Epithelial cell of esophagus (primary cell): Measurements from ENCODE around the gene PTH1R.

ENCODE experiments used
- DNase-seq: peaks from one replicate; pipeline ENCODE4 v3.0.0; 2010; ENCODE audit warnings: low read depth
- H3K4me3 ChIP-seq: 2 replicates; pipeline ENCODE4 v1.5.1; 2011; ENCODE audit warnings: mild to moderate bottlenecking, low read length, control low read depth
- TF ChIP-seq, protein P1 (sequence below): IDR thresholded peaks from 2 replicates; pipeline ENCODE4 v1.5.1; 2011; ENCODE audit warnings: low read depth, mild to moderate bottlenecking, low read length, control low read depth, inconsistent platforms; ENCODE audit not compliant: insufficient read depth; ENCODE audit errors: missing control alignments

PTH1R gene

DNA sequence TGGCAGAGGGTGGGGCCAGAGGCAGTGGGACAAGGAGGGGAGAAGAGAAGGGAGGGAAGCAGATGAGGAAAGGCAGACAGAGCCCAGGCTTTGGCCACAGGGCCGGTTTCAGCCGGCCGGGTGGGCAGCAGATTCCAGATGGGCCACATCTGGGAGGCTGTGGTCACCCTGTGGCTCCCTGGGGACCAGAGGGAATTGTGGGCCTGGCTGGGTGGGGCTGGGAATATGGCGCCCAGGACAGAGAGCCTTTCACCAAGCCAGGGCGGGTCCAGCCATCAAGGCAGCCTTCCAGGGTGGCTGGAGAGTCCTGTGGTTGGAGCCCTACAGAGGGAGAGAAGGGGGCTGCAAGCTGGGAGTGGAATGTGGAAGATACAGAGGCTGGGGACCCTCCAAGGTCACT is 18.9 kb downstream of the PTH1R start:
- H3K4me3 ChIP-seq, result no peak overlapping the region
- DNase-seq, result no peak
- TF ChIP-seq, protein P1, sequence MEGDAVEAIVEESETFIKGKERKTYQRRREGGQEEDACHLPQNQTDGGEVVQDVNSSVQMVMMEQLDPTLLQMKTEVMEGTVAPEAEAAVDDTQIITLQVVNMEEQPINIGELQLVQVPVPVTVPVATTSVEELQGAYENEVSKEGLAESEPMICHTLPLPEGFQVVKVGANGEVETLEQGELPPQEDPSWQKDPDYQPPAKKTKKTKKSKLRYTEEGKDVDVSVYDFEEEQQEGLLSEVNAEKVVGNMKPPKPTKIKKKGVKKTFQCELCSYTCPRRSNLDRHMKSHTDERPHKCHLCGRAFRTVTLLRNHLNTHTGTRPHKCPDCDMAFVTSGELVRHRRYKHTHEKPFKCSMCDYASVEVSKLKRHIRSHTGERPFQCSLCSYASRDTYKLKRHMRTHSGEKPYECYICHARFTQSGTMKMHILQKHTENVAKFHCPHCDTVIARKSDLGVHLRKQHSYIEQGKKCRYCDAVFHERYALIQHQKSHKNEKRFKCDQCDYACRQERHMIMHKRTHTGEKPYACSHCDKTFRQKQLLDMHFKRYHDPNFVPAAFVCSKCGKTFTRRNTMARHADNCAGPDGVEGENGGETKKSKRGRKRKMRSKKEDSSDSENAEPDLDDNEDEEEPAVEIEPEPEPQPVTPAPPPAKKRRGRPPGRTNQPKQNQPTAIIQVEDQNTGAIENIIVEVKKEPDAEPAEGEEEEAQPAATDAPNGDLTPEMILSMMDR, result no peak

DNA sequence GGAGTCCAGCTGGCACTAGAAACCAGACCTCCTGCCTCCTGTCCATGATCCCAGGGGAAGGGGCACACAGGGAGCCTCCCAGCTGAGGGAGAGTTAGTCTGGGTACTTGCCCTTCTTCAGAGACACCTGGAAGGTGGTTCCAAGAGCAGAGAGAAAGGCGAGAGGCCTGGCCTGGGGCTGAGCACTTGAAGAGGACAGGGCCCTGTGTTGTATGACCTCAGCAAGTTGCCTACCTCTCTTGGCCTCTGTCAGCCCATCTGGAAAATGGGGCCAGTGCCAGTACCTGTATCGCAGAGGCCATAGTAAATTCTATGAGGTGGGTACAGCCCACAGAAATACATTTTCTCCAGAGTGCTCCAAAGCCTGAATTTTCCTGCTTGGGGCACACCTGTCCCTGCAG is 19.5 kb downstream of the PTH1R start:
- H3K4me3 ChIP-seq, result no peak overlapping the region
- TF ChIP-seq, protein P1, result no peak
- no peak for DNase-seq

DNA sequence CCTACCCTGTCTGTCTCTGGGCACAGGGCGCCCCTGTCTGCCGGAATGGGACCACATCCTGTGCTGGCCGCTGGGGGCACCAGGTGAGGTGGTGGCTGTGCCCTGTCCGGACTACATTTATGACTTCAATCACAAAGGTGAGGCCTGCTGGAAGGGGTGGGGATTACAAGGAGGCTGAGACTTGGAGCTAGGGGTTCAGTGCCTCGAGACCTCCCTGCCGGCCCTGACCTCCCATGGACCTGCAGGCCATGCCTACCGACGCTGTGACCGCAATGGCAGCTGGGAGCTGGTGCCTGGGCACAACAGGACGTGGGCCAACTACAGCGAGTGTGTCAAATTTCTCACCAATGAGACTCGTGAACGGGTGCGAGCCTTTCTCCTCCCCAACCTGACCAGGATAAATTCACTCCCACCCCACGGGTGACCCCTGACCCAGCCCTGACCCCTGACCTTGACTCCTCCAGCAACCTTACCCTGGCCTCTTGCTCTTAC is 20.4 kb downstream of the PTH1R start:
- DNase-seq, result no peak
- TF ChIP-seq, protein P1, result no peak
- no peak overlapping the region for H3K4me3 ChIP-seq

DNA sequence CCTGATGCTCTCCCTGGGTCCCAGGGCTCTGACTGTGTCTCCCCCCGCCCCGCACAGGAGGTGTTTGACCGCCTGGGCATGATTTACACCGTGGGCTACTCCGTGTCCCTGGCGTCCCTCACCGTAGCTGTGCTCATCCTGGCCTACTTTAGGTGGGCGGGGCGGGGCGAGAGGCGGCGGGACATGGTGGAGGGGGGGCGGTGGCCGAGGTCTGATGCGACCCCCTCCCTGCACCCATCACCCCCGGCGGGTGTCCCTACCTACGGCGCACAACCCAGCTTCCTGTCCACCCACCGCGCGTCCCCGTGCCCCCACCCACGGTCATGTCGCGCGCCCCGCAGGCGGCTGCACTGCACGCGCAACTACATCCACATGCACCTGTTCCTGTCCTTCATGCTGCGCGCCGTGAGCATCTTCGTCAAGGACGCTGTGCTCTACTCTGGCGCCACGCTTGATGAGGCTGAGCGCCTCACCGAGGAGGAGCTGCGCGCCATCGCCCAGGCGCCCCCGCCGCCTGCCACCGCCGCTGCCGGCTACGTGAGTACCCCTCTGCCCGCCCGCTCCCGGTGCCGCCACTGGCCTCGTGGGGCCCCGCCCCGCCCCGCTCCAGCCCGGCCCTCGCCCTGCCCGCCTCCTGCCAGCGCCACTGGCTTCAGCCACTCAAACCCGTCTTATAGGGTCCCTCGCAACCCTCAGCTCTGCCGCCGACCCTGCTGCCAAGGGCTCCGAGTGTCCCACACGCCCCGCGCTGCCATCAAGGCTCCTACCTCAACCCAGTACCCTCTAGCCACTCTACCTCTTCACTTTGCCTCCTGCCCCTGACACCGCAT is 21.0 kb downstream of the PTH1R start:
- TF ChIP-seq, protein P1, result no peak

DNA sequence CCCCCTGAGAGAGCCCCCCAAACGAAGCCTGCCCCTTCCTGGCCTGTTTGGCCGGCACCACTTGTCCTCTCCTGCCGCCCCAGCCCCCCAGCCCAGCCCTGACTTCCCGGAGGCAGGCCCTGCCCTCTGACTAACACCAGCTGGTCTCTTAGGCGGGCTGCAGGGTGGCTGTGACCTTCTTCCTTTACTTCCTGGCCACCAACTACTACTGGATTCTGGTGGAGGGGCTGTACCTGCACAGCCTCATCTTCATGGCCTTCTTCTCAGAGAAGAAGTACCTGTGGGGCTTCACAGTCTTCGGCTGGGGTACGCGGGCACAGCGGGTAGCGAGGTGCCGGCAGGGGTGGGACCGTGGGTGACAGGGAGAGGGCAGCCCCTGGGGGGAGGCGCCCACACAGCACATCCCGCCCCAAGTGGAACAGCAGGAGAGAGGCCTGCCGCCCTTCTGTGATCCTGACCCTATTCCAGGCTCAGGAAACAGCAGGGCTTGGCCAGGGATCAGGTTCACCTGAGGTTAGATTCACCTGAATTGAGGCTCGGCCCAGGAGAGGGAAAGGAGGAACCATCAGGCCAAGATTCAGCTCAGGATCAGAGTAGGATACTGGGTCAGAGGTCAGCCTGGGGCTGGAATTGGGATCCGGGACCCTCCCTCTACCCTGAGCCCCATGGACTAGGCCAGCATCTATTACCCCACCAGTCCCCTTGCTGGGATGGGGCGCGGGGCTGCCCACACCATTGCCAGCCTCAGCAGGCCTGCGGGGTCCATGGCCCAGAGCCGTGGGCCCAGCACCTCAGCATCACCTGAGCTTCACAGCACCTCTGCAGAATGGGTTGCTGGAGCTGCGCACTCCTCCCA is 21.9 kb downstream of the PTH1R start:
- TF ChIP-seq, protein P1, result no peak
- H3K4me3 ChIP-seq, result no peak overlapping the region
- DNase-seq, result no peak

More for the DNA sequence above, 21.0 kb downstream of the PTH1R start:
- no peak for DNase-seq
- no peak overlapping the region for H3K4me3 ChIP-seq

DNA sequence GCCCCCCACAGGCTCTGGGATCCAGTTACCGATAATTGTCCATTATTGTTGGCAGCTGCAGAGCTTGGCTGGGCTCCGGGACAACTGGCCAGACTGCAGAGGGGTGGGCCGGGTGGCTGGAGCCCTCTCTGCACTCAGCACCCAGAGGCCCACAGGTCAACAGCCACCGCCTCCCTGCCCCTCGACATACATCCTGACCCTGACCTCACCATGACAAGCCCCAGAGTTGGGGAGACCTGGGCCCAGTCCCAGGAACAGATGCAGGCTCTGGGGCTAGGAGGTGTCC is 22.4 kb downstream of the PTH1R start:
- no peak overlapping the region for H3K4me3 ChIP-seq
- TF ChIP-seq, protein P1, result no peak
- DNase-seq, result no peak
